Cardiac muscle cell (in vitro differentiated cells and primary cell): ENCODE measurements around the gene PPARA. TPM values are rescaled to one million over a fixed set of nuclear protein-coding genes. Genes with fewer than 3 reads are reported as not detected.
A peak's percentile ranks its signal among the peaks of the same experiment; 100 is the strongest.
"Not testable (repeated sequence)": the region's sequence is repeated elsewhere in the genome, so short reads cannot be mapped to it uniquely, and the experiment has no call there.

ENCODE experiments used
- DNase-seq, 2 donors: peaks; one replicate each; pipeline versions ENCODE4 v3.0.0 to v3.0.0-alpha.2; 2010 to 2017; ENCODE audit warnings: low read depth in 1 of 2, low spot score in 1 of 2
- H3K27ac ChIP-seq: fragments of 200-600 bp; sonication (generic); 2 replicates; pipeline ENCODE4 v1.5.1; 2016
- H3K27me3 ChIP-seq: fragments of 200-600 bp; sonication (generic); 2 replicates; pipeline ENCODE4 v1.6.0; 2016; ENCODE audit warnings: control low read depth
- H3K36me3 ChIP-seq: fragments of 200-600 bp; sonication (generic); 2 replicates; pipeline ENCODE4 v1.5.1; 2016; ENCODE audit warnings: control low read depth
- H3K4me1 ChIP-seq: fragments of 200-600 bp; sonication (generic); 2 replicates; pipeline ENCODE4 v1.8.1; 2017; ENCODE audit warnings: low read depth, mild to moderate bottlenecking, mixed run types
- H3K4me3 ChIP-seq: fragments of 200-600 bp; sonication (generic); 2 replicates; pipeline ENCODE4 v1.5.1; 2016; ENCODE audit warnings: mild to moderate bottlenecking
- H3K9me3 ChIP-seq: fragments of 200-600 bp; sonication (generic); 2 replicates; pipeline ENCODE4 v1.5.1; 2017; ENCODE audit warnings: low read depth, mild to moderate bottlenecking, control low read depth
- polyA plus RNA-seq: library from polyadenylated mRNA; unstranded; fragments of >200 nt; fragmentation: Nextera tagmentation; extraction: Ambion mirVana; gene quantifications from 2 replicates; pipeline ENCODE4 v1.2.1, GENCODE V29; 2016
- total RNA-seq: library from RNA; depleted of rRNA; stranded (reverse); fragments of >200 nt; gene quantifications from 2 replicates; pipeline ENCODE4 v1.2.3, GENCODE V29; 2016
- TF ChIP-seq, protein P1 (sequence below): IDR thresholded peaks from 2 replicates; pipeline ENCODE4 v1.5.1; 2012; ENCODE audit warnings: low read depth, mild to moderate bottlenecking, low read length

Gene PPARA
- total and polyA plus RNA-seq, 2 experiments from 2014 or later = 11.8 to 25.1 TPM

DNA sequence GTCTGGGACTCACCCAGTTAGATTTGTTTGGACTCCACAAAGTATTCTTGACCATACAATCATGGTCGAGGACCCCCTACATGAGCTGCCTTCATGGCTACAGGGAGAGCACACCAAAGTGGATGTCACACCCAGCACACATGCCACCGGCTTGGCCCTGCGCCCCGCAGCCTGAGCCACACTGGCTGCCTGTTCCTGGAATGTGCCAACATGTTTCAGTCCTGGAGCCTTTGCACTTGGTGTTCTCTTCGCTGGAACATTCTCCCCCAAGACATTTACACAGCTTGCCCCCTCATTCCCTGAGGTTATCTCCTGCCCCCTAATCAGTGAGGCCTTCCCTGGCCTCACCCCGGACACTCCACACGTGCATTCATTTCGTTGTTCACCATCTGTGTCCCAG is 46.0 kb downstream of the PPARA start:
- no peaks in the 10 kb centered on the region for H3K9me3 ChIP-seq
- peaks cover 11% of the 10 kb centered on the region for H3K36me3 ChIP-seq
- no peaks in the 10 kb centered on the region for H3K4me1 ChIP-seq
- no peaks in the 10 kb centered on the region for H3K27me3 ChIP-seq
- TF ChIP-seq, protein P1, sequence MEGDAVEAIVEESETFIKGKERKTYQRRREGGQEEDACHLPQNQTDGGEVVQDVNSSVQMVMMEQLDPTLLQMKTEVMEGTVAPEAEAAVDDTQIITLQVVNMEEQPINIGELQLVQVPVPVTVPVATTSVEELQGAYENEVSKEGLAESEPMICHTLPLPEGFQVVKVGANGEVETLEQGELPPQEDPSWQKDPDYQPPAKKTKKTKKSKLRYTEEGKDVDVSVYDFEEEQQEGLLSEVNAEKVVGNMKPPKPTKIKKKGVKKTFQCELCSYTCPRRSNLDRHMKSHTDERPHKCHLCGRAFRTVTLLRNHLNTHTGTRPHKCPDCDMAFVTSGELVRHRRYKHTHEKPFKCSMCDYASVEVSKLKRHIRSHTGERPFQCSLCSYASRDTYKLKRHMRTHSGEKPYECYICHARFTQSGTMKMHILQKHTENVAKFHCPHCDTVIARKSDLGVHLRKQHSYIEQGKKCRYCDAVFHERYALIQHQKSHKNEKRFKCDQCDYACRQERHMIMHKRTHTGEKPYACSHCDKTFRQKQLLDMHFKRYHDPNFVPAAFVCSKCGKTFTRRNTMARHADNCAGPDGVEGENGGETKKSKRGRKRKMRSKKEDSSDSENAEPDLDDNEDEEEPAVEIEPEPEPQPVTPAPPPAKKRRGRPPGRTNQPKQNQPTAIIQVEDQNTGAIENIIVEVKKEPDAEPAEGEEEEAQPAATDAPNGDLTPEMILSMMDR = no peak
- H3K27ac ChIP-seq = no peak overlapping the region
- H3K4me3 ChIP-seq = no peak overlapping the region
- DNase-seq = no peak

- TF ChIP-seq, protein P1 = no peak
- Histone ChIP-seq H3K4me3 (no peak overlapping the region), H3K36me3 (peaks cover 11% of the 10 kb centered on the region), H3K27ac (no peak overlapping the region), H3K27me3 (no peaks in the 10 kb centered on the region), H3K4me1 (no peaks in the 10 kb centered on the region), H3K9me3 (no peaks in the 10 kb centered on the region)
- peak in 1 of 2 donors; percentile 16 for DNase-seq
Measured at GRCh38 chr22:46198274-46198673, 47.9 kb downstream of the PPARA start.

DNA sequence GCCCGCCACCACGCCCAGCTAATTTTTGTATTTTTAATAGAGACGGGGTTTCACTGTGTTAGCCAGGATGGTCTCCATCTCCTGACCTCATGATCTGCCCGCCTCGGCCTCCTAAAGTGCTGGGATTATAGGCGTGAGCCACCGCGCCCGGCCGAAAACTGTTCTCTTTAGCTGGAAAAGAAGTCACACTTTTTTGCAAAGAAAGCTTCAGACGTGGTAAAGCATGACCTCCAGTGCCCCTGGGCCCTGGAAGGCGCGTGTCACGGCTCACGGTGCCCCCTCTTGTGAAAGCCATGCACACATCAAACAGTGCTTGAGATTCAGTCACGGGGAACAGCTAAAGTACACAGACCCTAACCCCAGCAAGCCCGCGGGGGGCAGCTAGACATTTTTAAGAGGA is 48.5 kb downstream of the PPARA start:
- H3K27me3 ChIP-seq, H3K4me3 ChIP-seq, DNase-seq: not testable (repeated sequence)

DNA sequence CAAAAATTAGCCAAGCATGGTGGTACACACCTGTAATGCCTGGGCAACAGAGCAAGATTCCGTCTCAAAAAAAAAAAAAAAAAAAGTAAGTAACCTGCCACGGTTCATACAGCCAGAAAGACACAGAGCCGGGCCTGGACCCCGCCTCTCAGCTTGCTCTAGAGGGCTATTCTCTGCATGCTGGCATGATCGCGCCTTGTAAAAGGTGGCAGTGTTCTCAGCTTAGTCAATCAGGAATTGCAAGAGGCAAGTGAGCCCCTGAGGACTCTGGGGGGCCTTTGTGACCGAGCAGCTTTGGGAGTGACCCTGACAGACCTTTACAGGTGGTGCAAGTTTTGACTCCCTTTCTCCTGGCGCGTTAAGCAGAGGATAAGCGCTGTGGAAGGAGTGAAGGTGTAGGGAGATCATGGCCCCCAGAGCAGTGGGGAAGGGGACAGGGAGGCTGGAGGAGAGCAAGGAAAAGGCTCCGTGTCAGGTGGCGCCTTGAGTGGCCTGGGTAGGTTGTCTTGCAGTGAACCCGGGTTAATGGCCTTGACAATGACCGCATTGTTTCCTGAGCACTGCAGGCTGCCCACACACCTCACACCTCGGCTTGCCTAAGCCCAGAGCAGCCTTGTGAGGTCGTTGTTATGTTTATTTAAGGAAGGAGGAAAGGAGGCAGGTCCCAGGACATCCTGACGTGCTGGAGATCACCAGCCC is 50.9 kb downstream of the PPARA start:
- peaks cover 16% of the 10 kb centered on the region for H3K36me3 ChIP-seq
- no peak overlapping the region for H3K27ac ChIP-seq
- no peak overlapping the region for H3K4me3 ChIP-seq
- no peaks in the 10 kb centered on the region for H3K4me1 ChIP-seq
- H3K9me3 ChIP-seq = no peaks in the 10 kb centered on the region
- no peaks in the 10 kb centered on the region for H3K27me3 ChIP-seq
- DNase-seq = no peak
- TF ChIP-seq, protein P1 = no peak

More for the DNA sequence above, 48.5 kb downstream of the PPARA start:
- H3K4me1 ChIP-seq, H3K9me3 ChIP-seq, H3K27ac ChIP-seq: not testable (repeated sequence)
- H3K36me3 ChIP-seq = peaks cover 11% of the 10 kb centered on the region

DNA sequence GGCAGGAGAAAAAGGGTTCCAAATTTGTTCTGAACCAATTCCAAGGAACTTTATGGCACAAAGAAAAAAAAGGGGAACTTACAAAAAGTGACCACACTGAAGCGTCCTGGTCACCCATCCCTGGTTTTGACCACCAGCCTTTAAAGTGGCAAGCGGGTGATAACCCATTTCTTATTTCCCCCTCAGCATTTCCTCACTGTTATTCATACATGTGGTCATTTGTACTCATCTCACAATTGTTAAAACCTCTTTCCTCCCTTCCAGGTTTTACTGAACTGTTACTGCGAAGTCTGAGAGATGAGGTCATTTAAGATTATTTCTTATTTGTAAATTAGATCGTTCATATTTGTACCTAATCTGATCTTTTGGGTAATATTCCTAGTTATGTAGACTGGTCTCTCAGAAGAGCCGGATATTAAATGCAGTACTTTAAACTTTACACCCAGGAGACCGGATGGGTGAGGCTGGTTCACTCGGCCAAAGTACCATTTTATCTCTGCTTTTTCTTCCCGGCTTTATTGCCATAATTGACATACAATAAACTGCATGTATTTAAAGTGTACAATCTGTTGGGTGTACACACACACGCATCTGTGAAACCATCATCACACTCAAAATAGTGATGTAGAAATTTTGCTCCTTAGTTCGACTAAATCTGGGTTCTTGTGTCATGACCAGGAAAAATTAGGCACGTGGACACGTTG is 52.7 kb downstream of the PPARA start:
- H3K27ac ChIP-seq = no peak overlapping the region
- H3K4me3 ChIP-seq = no peak overlapping the region
- DNase-seq = no peak
- H3K27me3 ChIP-seq = no peaks in the 10 kb centered on the region
- H3K36me3 ChIP-seq = peaks cover 16% of the 10 kb centered on the region
- no peaks in the 10 kb centered on the region for H3K9me3 ChIP-seq
- no peaks in the 10 kb centered on the region for H3K4me1 ChIP-seq
- TF ChIP-seq, protein P1 = no peak

GRCh38 chr22:46203601-46203980 is 53.3 kb downstream of the PPARA start:
- Histone ChIP-seq H3K9me3 (no peaks in the 10 kb centered on the region), H3K27ac (no peak overlapping the region), H3K4me3 (no peak overlapping the region), H3K27me3 (no peaks in the 10 kb centered on the region), H3K4me1 (no peaks in the 10 kb centered on the region), H3K36me3 (peaks cover 16% of the 10 kb centered on the region)
- DNase-seq = no peak
- TF ChIP-seq, protein P1 = no peak
